WTC11 (cell line): ENCODE results near the gene CD74.

Source experiments
- ATF1 ChIP-seq: sonication (generic); formaldehyde crosslinking; IDR thresholded peaks from 2 replicates; pipeline ENCODE4 v1.8.1; 2023; ENCODE audit warnings: mild to moderate bottlenecking, moderate library complexity, missing genetic modification reagents
- CTCF ChIP-seq: fragments of 200-600 bp; IDR thresholded peaks from 2 replicates; pipeline ENCODE4 v1.8.0; 2022; ENCODE audit warnings: antibody characterized with exemption
- E2F5 ChIP-seq: sonication (generic); formaldehyde crosslinking; IDR thresholded peaks from 2 replicates; pipeline ENCODE4 v1.8.1; 2022; ENCODE audit warnings: mild to moderate bottlenecking, moderate library complexity, missing genetic modification reagents

- TF ChIP-seq ATF1 (no peak), CTCF (no peak), E2F5 (CRISPR knock-in tag) (no peak)
Measured at GRCh38 chr5:150440948-150441812, 28.5 kb upstream of the CD74 start.
